GM12878 (cell line): ENCODE results near the gene DNAJA2.

Source experiments
- BCL11A ChIP-seq: IDR thresholded peaks from 2 replicates; pipeline ENCODE4 v1.6.1; 2011; ENCODE audit warnings: low read depth, low read length
- CTCF ChIP-seq, 3 experiments: IDR thresholded peaks in 2 of 3; conservative IDR thresholded peaks in 1 of 3; 2 replicates each; pipeline ENCODE4 v1.5.1; 2011; ENCODE audit warnings: low read depth in 3 of 3, low read length in 3 of 3, mild to moderate bottlenecking in 3 of 3, control low read depth in 2 of 3, moderate library complexity in 2 of 3, inconsistent platforms in 1 of 3, mixed read lengths in 1 of 3; ENCODE audit not compliant: control insufficient read depth in 2 of 3, insufficient read depth in 1 of 3; ENCODE audit errors: extremely low read depth in 1 of 3
- EZH2 ChIP-seq: IDR thresholded peaks from 2 replicates; pipeline ENCODE4 v1.6.1; 2012; ENCODE audit warnings: low read depth, mild to moderate bottlenecking, control low read depth, inconsistent platforms, low read length, borderline replicate concordance; ENCODE audit not compliant: control insufficient read depth
- FOXM1 ChIP-seq: IDR thresholded peaks from 2 replicates; pipeline ENCODE4 v1.6.1; 2012; ENCODE audit warnings: low read depth, mild to moderate bottlenecking, inconsistent platforms, low read length, moderate library complexity
- JUNB ChIP-seq: IDR thresholded peaks from 2 replicates; pipeline ENCODE4 v1.6.1; 2016; ENCODE audit warnings: antibody characterized with exemption, mild to moderate bottlenecking
- RAD51 ChIP-seq: fragments of 450-650 bp; IDR thresholded peaks from 2 replicates; pipeline ENCODE4 v1.6.1; 2016; ENCODE audit warnings: moderate library complexity, mild to moderate bottlenecking, inconsistent platforms
- TCF12 ChIP-seq: IDR thresholded peaks from 2 replicates; pipeline ENCODE4 v1.6.1; 2011; ENCODE audit warnings: low read depth, mild to moderate bottlenecking, low read length

GRCh38 chr16:47019568-47019967 lies 46.1 kb upstream of the DNAJA2 start:
- TF ChIP-seq TCF12 (no peak), BCL11A (no peak), JUNB (no peak), CTCF (IDR thresholded peaks at IDR 0.05 in 2 of 3, conservative IDR thresholded peaks at IDR 0.05 in 1 of 3; ENCODE audit: control insufficient read depth in 2 of 3, extremely low read depth in 1 of 3, insufficient read depth in 1 of 3, low read depth in 3 of 3, low read length in 3 of 3) (no peak; a peak in 1 of 6 replicates), RAD51 (no peak), FOXM1 (no peak), EZH2 (no peak)
